ENCODE data around the gene VPS11.

DNA sequence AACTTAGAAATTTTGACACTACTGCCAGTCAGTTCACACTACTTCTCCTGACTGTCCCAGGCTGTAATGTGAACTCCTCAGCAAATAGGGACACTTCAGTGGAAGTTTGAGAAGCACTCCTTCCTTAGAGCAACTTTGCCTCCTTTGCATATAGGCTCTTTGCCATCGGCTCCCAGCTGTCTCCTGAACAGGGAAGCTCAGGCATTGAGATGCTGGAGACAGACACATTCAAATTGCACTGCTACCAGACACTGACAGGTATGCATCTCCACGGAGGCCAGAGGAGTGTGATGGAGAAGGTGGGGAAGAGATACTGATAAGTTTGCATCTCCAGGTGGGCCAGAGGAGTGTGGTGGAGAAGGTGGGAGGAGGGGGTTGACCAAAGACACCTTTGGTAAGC, 47.6 kb upstream of the VPS11 start:
- TF ChIP-seq CTCF (conservative IDR thresholded peaks at IDR 0.05) (no peak), ZFX (IDR thresholded peaks at IDR 0.05) (no peak)
